ENCODE results near the gene OR10T2.

DNA sequence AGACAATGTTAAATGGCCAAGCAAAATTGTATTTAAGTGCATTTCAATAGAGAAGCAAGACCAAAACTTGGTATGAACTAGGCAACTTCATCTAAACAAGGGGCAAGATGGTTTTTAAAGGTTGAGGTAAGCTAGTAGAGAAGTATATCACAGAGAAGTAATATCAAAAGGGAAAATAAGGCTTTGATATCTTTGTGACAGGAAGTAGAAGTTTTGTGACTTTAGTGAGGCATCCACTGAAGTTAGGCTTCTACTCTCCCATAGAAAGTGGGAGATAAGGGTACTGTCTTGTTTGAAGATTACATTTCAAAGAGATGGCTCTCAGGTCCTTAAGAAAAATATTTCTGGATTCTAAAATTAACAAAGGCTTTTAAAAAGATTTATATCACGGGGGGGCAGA is 8.9 kb downstream of the OR10T2 start:
- no peak for TF ChIP-seq POLR2A (IDR thresholded peaks at IDR 0.05)
- TF ChIP-seq, protein P1, sequence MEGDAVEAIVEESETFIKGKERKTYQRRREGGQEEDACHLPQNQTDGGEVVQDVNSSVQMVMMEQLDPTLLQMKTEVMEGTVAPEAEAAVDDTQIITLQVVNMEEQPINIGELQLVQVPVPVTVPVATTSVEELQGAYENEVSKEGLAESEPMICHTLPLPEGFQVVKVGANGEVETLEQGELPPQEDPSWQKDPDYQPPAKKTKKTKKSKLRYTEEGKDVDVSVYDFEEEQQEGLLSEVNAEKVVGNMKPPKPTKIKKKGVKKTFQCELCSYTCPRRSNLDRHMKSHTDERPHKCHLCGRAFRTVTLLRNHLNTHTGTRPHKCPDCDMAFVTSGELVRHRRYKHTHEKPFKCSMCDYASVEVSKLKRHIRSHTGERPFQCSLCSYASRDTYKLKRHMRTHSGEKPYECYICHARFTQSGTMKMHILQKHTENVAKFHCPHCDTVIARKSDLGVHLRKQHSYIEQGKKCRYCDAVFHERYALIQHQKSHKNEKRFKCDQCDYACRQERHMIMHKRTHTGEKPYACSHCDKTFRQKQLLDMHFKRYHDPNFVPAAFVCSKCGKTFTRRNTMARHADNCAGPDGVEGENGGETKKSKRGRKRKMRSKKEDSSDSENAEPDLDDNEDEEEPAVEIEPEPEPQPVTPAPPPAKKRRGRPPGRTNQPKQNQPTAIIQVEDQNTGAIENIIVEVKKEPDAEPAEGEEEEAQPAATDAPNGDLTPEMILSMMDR (IDR thresholded peaks at IDR 0.05 in 4 of 5, conservative IDR thresholded peaks at IDR 0.05 in 1 of 5) = no peak
